Keratinocyte (primary cell): ENCODE measurements around the gene RAB39A.

Experiments
- CTCF ChIP-seq, 3 experiments: IDR thresholded peaks in 1 of 3; conservative IDR thresholded peaks in 1 of 3; optimal IDR thresholded peaks in 1 of 3; 2 replicates in 2 of 3; 3 replicates in 1 of 3; pipeline versions ENCODE3 to v1.5.1; 2011; ENCODE audit warnings: low read length in 3 of 3, mild to moderate bottlenecking in 3 of 3, moderate library complexity in 2 of 3, control low read depth in 1 of 3, inconsistent platforms in 1 of 3; ENCODE audit not compliant: insufficient read depth in 2 of 3; ENCODE audit errors: extremely low read depth in 1 of 3
- EZH2 ChIP-seq: IDR thresholded peaks from one replicate; pipeline ENCODE4 v1.6.1; 2012; ENCODE audit warnings: inconsistent platforms, mild to moderate bottlenecking, low read length, moderate library complexity

DNA sequence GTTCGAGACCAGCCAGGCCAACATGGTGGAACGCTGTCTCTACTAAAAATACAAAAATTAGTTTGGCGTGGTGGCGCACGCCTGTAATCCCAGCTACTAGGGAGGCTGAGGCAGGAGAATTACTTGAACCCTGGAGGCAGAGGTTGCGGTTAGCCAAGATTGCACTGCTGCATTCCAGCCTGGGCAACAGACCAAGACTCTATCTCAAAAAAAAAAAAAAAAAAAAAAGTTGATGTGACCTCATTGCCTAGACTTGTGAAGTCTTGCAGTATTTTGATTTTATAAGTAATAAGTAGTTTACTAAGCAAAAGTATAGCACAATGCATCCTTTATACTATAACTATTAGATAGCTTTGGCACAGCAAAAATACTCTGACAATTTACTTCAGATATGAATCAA, 70.5 kb downstream of the RAB39A start:
- TF ChIP-seq CTCF (optimal IDR thresholded peaks at IDR 0.05 in 1 of 3, IDR thresholded peaks at IDR 0.05 in 1 of 3, conservative IDR thresholded peaks at IDR 0.05 in 1 of 3; ENCODE audit: extremely low read depth in 1 of 3, insufficient read depth in 2 of 3, low read length in 3 of 3) (no peak), EZH2 (no peak)
